T-helper 2 cell (primary cell): ENCODE measurements around the gene GTF3A.

Source experiments
- DNase-seq, 5 experiments: peaks; one replicate each; pipeline versions ENCODE4 v3.0.0 to v3.0.0-alpha.2; 2012 to 2022

GTF3A gene

DNA sequence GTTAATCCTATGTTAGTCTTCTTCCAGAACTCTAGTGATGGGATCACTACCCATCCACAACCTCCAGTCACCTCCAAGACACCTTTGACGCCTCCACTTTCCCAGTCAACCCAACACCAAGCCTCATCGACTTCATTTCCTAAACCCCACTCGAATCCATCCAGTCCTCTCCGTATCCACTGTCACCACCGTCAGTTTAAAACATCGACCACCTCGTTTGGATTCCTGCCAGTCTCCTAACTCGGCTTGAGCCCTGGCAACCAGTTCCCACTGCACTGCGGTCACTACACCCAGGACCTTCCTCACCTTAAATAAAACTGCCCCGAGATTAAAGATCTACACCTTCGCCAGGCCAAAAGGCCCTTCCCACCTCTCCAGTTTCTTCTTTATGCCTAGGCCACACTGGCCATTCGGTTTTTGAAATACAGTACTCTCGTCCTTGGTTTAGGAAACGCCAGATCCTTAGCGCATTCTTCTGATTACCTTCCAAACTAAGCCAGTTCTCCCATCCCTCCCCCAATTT is 24.7 kb downstream of the GTF3A start:
- no peak for DNase-seq

DNA sequence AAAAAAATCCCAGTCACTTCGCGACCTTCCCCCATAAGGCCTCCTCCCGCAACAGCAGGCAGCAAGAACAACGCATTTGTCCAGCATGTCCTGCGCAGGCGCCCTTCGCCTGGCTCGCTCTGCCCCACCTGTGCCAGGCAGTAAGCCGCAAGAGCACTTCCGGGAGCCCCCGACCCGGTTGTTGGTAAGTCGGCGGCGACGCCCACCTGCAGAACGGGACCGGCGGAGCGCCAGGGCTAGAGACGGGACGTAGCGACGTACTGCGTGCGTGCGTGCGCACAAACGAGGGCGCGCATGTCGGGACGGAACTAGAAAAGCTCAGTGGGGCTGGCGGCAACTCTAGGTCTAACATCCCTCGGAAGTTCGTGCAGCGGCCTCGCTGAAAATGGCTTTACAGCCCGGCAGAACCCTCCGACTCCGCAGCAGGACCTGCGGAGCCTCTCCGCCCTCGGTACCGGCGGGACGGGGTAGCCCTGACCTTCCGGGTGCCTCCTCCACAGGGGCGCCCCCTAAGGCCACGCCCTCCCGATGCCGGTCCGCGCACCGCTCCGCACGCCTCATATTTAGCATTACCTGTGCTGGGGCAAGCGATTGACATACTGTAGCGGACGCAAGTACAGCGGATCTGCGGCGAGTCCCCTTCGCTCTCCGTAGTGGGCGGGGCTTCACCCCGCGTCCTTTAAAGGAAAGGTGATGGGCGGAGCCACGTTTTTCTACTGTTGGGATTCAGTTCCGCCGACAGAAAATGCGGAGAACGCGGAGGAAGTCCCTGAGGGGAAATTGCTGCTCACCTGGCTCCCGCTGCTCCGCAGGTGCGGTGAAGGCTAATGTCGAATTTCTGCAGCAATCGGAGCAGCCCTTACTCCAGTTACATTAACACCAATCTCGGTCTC is 25.8 kb downstream of the GTF3A start, which contains the start of gene MTIF3:
MTIF3 (minus strand) TSS at position 629 of the 893 bp plus-strand sequence. CDS start 10,116 bp downstream, outside the sequence.
- peak; percentile 89 to 99 (median 96) for DNase-seq

DNA sequence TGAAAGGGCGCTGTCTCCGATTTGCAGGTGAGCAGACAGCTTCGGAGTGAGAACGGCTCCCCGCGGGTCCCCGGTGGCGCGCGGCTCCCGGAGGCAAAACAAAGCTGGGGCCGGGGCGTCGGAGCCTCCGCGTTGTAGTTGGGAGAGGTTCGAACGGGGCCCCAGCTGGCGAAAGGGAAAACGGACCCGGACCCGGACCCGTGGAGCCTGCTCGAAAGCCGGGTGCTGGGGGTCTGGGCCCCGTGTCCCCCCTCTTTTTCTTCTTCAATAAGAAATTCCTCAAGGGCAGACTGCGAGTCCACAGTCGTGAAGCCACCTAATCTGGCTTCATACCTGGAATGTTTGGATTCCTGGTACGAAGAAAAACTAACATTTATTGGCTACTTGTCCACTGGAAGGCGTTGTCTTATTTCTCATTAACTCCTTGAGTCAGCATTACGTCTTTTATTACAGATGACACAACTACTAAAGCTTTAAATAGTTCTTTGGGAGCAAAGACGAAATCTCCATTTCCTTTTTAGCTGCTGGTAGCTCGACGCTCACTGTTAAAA is 26.6 kb downstream of the GTF3A start:
- peak in 1 of 5 experiments; percentile 21 for DNase-seq

GRCh38 chr13:27455331-27455855 is 31.0 kb downstream of the GTF3A start:
- DNase-seq: peak in 1 of 5 experiments; percentile 52

GRCh38 chr13:27461940-27462584 is 37.6 kb downstream of the GTF3A start:
- DNase-seq: no peak

DNA sequence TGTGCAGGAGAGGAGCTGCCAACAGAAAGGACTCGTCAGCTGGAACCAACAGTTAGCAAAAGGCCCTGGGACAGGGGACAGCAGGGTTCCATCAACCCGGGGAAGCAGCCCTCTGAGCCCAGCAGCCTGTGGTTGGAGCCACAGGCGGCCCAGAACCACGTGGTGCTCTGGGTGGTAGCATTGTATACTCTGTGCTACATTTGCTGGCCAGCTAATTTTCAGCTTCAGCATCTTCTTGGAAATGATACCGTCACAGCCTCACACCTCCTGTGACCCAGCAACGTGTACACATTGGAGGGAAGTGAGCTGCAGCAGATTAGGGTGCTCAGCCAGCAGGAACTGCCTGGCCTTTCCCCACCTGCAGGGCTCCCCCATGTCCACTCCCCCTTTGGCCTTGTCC is 39.1 kb downstream of the GTF3A start:
- peak in 1 of 5 experiments; percentile 36 for DNase-seq

DNA sequence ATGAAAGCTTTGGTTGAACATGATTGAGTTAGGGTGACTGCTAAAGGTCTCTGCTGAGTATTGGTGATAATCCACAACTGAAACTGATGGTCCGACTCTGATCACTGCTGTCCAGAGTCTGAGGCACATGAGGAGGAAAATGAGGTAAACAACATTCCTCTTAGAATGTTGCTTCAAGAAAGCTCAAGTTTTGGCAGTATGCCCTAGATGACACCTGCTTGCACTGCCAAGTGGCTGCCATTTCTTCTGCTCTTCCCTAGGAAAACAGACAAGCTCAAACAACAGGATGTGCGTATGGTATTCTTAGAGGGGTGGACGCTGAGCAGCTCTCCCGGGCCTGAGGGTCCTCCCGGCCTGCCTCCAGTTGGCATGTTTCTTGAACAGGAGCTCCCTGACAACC is 41.2 kb downstream of the GTF3A start:
- DNase-seq: no peak

DNA sequence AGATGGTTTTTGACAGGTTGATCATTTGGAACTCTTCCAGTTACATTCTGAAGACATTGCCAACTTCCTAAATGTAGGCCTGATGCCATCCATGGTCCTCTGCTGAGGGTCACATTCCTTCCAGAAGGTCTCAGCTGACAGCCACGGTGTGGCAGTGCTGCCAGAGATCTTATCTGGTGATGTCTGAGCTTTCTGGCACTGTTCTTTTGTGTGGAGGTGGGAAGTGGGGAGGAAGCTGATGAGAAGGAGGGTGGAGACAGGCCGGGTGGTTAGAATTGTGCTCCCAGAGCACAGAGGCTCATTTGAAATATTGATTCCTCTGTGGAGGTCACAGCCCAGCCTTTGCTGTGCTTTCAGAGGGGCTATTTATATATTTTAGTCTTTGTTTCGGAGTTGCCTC is 42.1 kb downstream of the GTF3A start:
- DNase-seq: no peak

DNA sequence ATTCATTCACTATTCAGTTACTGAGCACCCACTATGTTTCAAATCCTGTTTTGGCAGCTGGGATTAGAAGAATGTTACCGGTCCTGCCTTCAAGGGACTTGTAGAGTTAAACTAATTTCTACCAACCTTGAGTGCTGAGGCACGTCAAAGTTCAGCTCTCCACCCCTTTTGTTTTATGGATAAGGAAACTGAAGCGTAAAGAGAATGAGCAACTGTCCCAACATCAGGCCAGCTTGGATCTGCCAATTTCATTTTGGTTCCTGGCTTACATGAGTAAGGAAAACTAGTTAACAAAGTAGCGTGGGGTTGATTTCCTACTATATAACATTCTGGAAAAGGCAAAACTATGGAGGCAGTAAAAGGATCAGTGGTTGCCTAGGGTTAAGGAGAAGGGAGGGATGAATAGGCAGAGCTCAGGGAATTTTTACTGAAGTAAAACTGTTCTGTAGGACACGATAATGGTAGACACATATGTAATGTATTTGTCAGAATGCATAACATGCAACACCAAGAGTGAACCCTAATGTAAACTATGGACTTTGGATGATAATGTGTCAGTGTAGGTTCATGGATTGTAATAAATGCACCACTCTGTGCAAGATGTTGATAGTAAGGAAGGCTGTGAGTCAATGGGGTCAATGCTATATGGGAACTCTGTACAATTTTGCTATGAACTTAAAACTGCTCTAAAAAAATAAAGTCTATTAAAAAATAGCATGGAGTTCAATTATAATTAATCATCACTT is 45.8 kb downstream of the GTF3A start:
- no peak for DNase-seq

- no peak for DNase-seq
These were observed 48.0 kb downstream of the GTF3A start for GRCh38 chr13:27472441-27472840.

DNA sequence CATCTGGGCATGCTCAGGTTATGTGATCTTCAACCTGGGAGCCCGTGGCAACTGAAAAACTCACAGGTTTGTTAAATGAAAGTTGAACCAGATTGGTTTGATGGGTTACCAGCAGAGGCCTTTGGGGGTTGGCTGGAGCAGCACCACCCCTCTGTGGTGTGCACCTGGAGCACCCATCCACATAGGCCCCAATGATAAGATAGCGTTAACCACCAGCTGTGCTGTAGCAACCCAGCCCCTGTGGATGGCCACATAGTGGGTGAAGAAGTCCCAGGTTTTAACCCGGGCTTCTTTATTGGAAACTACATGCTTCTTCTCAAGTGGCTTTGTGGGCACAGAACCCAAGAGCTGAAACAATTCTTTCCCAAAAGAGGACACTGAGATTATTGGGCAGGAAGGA is 48.5 kb downstream of the GTF3A start:
- DNase-seq: peak in 2 of 5 experiments; percentile 21 to 60

GRCh38 chr13:27474751-27475268 is 50.4 kb downstream of the GTF3A start:
- DNase-seq: no peak

- peak in 2 of 5 experiments; percentile 30 to 45 for DNase-seq
These were observed 52.7 kb downstream of the GTF3A start for GRCh38 chr13:27476943-27477703.

- DNase-seq: peak in 1 of 5 experiments; percentile 19
These were observed 57.3 kb downstream of the GTF3A start for GRCh38 chr13:27481766-27482165.

GRCh38 chr13:27482983-27483382 is 58.6 kb downstream of the GTF3A start:
- DNase-seq: peak in 2 of 5 experiments; percentile 19 to 20

GRCh38 chr13:27483421-27483820 is 59.0 kb downstream of the GTF3A start:
- DNase-seq: no peak
